ENCODE data around the gene ATP5MG. TPM values are rescaled to one million over a fixed set of nuclear protein-coding genes. Genes with fewer than 3 reads are reported as not detected.

Gene ATP5MG, protein sequence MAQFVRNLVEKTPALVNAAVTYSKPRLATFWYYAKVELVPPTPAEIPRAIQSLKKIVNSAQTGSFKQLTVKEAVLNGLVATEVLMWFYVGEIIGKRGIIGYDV
- total RNA-seq: 34.5 and 41.3 TPM in 2 replicates

DNA sequence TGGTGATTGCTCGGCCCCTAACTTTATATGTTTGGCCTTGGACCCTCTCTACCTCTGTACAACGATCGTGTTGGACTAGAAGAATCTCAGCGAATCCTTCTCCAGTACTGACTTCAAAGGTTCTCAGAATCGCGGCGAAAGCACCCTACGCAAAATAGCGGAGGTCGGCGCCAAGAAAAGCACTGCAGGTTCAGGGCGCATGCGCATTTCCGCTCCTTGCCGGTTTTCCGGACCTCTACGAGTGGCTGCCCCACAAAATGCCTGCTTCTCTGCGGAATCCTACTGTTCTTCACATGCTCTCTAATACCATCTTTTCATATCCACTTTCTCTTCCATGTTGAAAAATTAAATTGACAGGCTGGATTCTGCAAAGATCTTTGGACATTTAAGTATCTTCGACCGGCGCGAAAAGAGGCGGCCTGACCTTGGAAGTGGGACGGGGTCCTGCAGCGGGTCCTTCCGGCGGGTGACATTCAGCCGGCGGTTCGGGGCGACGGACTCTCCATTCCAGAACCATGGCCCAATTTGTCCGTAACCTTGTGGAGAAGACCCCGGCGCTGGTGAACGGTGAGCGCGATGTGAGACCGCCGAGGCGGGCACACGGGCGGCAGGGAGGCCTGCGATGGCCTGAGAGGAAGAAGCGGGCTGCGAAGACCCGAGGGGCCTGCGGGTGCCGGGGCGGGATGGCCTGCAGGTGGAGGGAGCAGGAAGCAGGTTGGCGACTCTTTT is at the start of gene ATP5MG:
Gene ATP5MG (plus strand): TSS at position 456 of the 729 bp plus-strand sequence. CDS start 60 bp downstream, at position 516.

DNA sequence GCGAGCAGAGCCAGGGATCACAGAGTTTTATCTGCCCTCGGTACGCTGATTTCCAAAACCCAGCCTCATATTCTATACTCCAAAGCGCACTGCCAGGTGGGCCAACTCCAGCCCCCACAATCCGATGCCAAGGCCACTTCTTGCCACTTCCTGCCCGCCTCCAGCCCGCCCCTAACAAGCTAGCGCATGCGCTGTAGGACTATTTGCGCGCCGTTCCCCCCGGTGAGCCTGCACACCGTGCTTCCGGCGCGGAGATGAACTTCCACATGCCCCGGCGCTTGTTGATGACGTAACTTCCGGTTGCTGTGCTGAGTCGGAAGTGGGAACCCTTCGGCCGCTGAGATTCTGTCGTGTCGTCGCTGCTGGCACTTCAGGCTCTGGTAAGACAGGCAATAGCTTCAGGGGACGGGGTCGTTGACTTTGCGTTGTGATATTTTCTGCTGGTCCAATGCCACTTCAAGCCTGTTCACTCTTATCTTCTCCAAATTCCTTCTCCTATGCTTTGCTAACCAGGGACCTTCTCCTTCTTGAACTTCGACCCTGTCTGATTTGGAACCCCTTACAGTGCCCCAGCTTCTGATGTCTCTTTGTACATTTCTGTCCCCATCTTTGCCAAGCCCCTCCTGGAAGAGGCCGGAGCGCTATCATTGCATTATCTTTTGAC is 42.0 kb upstream of the ATP5MG start, which contains the start of gene UBE4A:
Gene UBE4A (plus strand): TSS at position 306 of the 664 bp plus-strand sequence. CDS start 5,481 bp downstream, outside the sequence.

DNA sequence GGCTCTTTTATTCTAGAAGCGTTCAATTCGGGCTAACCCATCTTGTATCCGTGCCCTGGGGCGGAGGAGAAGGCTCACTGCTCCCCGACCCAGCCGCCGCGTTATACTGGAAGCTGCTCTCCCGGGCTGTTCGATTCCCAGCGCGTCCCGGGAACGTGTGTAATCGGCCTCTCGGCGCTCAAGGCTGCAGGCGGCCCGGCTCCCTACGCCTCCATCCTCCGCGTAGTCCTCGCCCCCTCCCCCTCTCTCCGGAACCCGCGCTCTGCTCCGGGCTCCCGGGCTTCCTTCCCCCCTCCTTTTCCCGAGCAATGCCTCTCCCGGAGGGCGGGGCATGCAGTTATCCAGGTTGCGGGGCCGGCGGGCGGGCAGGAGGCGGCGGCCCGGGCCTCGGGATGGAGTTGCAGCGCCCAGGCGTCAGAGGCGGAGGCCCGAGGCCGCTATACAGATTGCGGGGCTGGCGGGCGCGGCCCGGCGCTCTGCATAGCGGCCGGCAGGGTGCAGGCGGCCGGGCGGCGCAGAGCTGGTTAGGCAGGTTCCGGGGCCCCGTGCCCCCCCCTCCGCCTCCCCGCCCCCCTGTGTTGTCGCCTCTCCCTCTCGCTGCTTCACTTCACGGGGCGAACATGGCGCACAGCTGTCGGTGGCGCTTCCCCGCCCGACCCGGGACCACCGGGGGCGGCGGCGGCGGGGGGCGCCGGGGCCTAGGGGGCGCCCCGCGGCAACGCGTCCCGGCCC is 34.7 kb downstream of the ATP5MG start, which contains the start of gene KMT2A:
Gene KMT2A (plus strand): TSS at position 600 of the 732 bp plus-strand sequence. CDS start 21 bp downstream, at position 621.

Other genes with a start within 250 kb of the ATP5MG start
- 0.39 and 0.43 TPM in 2 replicates for gene SCN4B, start 248.8 kb upstream of the ATP5MG start, total RNA-seq
- not detected in 2 replicates for gene SCN2B, start 225.0 kb upstream of the ATP5MG start, total RNA-seq
- under 0.01 TPM in 1 of 2 replicates, not detected in the other for gene JAML, start 176.6 kb upstream of the ATP5MG start, total RNA-seq
- 35.3 and 61.1 TPM in 2 replicates for gene MPZL3, start 149.2 kb upstream of the ATP5MG start, total RNA-seq
- gene MPZL2, start 137.3 kb upstream of the ATP5MG start, total RNA-seq: 69.5 and 85.8 TPM in 2 replicates
- gene CD3E, start 96.9 kb upstream of the ATP5MG start, total RNA-seq: not detected in 2 replicates
- not detected in 2 replicates for gene CD3D, start 58.9 kb upstream of the ATP5MG start, total RNA-seq
- gene CD3G, start 57.3 kb upstream of the ATP5MG start, total RNA-seq: not detected in 2 replicates
- 39.7 and 67.5 TPM in 2 replicates for gene UBE4A, start 42.0 kb upstream of the ATP5MG start, total RNA-seq
- 50.6 and 58.0 TPM in 2 replicates for gene KMT2A, start 34.9 kb downstream of the ATP5MG start, total RNA-seq
- 1.2 and 2.7 TPM in 2 replicates for gene TTC36, start 125.9 kb downstream of the ATP5MG start, total RNA-seq
- gene TMEM25, start 129.6 kb downstream of the ATP5MG start, total RNA-seq: 42.0 and 60.8 TPM in 2 replicates
- gene IFT46, start 164.3 kb downstream of the ATP5MG start, total RNA-seq: 40.4 and 43.8 TPM in 2 replicates
- gene ARCN1, start 170.8 kb downstream of the ATP5MG start, total RNA-seq: 148 and 247 TPM in 2 replicates
- 29.4 and 37.4 TPM in 2 replicates for gene PHLDB1, start 206.0 kb downstream of the ATP5MG start, total RNA-seq

All from placental epithelial cell (primary cell).